Nephron progenitor cell (in vitro differentiated cells): ENCODE measurements around the gene MORN4.

ENCODE experiments used
- DNase-seq: peaks from one replicate; pipeline ENCODE4 v3.0.0; 2021
- H3K27ac Mint-ChIP-seq: 2 replicates; pipeline ENCODE4 v1.8.0; 2021; ENCODE audit warnings: mild to moderate bottlenecking, moderate library complexity, mixed read lengths
- H3K27me3 Mint-ChIP-seq: 2 replicates; pipeline ENCODE4 v1.8.0; 2021; ENCODE audit warnings: mild to moderate bottlenecking, low read depth, mixed read lengths; ENCODE audit not compliant: poor library complexity
- H3K36me3 Mint-ChIP-seq: 2 replicates; pipeline ENCODE4 v1.8.0; 2021; ENCODE audit warnings: low read depth, mixed read lengths
- H3K4me1 Mint-ChIP-seq: 2 replicates; pipeline ENCODE4 v1.8.0; 2021; ENCODE audit warnings: mixed read lengths
- H3K4me3 Mint-ChIP-seq: 2 replicates; pipeline ENCODE4 v1.8.0; 2021; ENCODE audit warnings: mild to moderate bottlenecking, moderate library complexity, mixed read lengths
- H3K9me3 Mint-ChIP-seq: 2 replicates; pipeline ENCODE4 v1.8.0; 2021; ENCODE audit warnings: mild to moderate bottlenecking, moderate library complexity, mixed read lengths
- TF ChIP-seq, protein P1 (sequence below): fragments of 200-600 bp; sonication (generic); IDR thresholded peaks from 2 replicates; pipeline ENCODE4 v1.5.0; 2021; ENCODE audit warnings: antibody characterized with exemption

Gene MORN4

DNA sequence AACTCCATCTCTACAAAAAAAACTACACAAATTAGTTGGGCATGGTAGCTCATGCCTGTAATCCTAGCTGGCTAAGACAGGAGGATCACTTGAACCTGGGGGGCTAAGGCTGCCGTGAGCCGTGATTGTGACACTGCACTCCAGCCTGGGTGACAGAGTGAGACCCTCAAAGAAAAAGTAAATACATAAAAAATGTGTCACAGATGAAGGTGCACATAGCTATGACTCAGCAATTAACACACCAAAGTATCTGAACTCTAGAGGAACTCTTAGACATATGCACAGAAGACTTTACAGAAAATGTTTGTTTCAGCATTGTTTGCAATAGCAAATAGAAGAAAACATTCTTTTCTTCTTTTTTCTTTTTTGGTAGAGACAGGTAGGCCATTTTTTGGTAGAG, 35.5 kb downstream of the MORN4 start:
- Mint-ChIP-seq H3K27ac (no peak overlapping the region), H3K4me1 (peaks cover 22% of the 10 kb centered on the region), H3K9me3 (no peaks in the 10 kb centered on the region), H3K27me3 (peaks cover 4% of the 10 kb centered on the region), H3K4me3 (no peak overlapping the region), H3K36me3 (no peaks in the 10 kb centered on the region)
- TF ChIP-seq, protein P1, sequence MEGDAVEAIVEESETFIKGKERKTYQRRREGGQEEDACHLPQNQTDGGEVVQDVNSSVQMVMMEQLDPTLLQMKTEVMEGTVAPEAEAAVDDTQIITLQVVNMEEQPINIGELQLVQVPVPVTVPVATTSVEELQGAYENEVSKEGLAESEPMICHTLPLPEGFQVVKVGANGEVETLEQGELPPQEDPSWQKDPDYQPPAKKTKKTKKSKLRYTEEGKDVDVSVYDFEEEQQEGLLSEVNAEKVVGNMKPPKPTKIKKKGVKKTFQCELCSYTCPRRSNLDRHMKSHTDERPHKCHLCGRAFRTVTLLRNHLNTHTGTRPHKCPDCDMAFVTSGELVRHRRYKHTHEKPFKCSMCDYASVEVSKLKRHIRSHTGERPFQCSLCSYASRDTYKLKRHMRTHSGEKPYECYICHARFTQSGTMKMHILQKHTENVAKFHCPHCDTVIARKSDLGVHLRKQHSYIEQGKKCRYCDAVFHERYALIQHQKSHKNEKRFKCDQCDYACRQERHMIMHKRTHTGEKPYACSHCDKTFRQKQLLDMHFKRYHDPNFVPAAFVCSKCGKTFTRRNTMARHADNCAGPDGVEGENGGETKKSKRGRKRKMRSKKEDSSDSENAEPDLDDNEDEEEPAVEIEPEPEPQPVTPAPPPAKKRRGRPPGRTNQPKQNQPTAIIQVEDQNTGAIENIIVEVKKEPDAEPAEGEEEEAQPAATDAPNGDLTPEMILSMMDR: no peak
- no peak for DNase-seq

DNA sequence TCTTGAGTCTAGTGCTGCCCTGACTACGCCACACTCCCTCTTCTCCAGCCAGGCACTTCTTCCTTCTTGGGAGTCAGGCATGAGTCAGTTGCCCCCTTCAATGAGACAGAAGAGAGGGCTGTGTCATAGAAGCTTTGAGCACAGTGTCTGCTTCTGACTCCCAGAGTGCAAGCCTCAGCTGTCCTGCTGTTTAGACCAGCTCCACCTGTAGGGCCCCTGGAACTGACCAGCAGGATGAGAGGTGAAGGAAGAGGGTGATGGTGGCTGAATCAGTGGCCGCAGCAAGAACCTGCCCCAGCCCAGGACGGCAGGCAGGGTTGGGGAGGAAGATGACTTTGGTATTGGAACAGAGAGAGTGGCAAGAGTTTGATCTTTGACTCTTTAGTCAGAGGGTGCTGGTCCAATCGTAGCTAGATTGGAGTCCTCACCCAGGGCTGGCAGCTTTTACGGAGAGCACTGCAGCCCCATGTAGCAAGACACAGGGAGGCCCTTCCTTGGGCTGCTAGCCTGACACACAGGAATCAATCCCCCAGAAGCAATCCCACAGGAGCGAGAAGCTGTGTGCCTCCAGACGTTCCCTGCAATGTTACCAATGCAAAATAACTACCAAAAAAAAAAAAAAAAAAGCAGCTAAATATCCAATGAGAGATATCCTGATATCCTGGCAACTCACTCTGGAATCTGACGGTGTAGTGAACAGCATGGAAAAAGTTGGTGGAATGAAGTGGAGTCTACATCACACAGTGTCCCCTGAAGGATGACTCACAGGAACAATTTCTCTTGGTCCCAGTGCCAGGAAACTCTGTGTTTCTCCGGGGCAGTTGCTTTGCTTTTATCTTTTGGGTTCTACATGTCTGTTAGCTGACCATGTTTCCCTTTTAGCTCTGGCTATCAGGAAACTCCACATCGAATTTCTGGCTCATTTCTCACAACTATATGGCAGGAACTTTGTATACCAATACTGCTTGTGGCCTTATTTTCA, 36.9 kb downstream of the MORN4 start:
- TF ChIP-seq, protein P1: no peak
- H3K4me1 Mint-ChIP-seq: peaks cover 10% of the 10 kb centered on the region
- H3K36me3 Mint-ChIP-seq: no peaks in the 10 kb centered on the region
- no peak overlapping the region for H3K4me3 Mint-ChIP-seq
- no peaks in the 10 kb centered on the region for H3K9me3 Mint-ChIP-seq
- no peak for DNase-seq
- peaks cover 4% of the 10 kb centered on the region for H3K27me3 Mint-ChIP-seq
- no peak overlapping the region for H3K27ac Mint-ChIP-seq

DNA sequence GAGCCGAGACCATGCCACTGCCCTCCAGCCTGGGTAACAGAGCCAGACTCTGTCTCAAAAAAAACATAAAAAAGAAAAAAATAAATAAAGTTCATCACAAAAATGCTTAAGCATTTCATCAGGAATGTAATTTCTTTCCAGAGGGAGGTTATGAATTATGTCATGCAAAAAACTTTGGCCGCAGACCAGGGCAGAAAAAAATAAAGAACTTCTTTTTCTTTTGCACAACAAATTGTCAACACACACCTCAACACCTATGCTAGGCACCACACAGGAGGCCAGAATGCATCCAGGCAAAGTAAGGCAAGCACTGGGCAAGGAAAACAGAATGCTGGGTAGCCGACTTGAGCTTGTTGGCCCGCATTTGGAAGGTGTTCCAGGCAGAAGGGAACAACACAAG, 39.9 kb downstream of the MORN4 start:
- Mint-ChIP-seq H3K4me1 (no peaks in the 10 kb centered on the region), H3K27ac (no peak overlapping the region), H3K4me3 (no peak overlapping the region), H3K36me3 (no peaks in the 10 kb centered on the region), H3K27me3 (no peaks in the 10 kb centered on the region), H3K9me3 (no peaks in the 10 kb centered on the region)
- TF ChIP-seq, protein P1: no peak
- no peak for DNase-seq

DNA sequence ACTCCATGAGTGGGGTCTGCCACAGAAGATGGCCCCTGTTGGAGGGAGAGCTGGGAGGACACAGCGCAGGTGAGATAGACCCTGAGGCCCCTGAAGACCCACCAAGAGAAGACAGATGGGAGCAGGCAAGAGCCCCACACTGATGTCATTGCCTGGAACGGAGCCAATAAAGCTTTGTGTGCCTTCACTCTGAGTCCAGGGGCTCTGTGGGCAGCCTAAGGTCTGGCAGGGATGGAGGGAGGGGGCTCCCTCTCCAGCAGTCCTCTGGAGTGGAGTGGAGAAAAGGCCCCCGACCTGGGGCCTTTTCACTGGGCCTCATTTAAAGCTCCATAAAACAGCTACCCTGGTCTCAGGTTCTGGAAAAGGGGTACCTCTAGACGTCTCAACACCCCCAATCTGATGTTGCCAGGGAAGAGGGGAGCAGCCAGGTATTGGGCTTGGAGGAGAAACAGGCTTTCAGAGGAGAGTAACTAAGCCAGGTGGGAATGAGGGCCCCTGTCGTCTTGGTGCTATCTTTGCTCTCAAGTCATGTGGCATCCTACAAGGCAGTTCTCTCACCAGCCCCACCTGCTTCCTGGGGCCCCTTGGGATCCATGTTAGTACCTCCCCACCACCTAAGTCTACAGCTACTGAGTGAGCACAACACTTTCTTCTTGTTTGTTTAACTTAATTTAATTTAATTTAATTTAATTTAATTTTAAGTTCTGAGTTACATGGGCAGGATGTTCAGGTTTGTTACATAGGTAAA, 42.4 kb downstream of the MORN4 start:
- Mint-ChIP-seq H3K27ac (no peak overlapping the region), H3K27me3 (no peaks in the 10 kb centered on the region), H3K9me3 (no peaks in the 10 kb centered on the region), H3K36me3 (no peaks in the 10 kb centered on the region), H3K4me3 (no peak overlapping the region), H3K4me1 (no peaks in the 10 kb centered on the region)
- DNase-seq: no peak
- TF ChIP-seq, protein P1: no peak

DNA sequence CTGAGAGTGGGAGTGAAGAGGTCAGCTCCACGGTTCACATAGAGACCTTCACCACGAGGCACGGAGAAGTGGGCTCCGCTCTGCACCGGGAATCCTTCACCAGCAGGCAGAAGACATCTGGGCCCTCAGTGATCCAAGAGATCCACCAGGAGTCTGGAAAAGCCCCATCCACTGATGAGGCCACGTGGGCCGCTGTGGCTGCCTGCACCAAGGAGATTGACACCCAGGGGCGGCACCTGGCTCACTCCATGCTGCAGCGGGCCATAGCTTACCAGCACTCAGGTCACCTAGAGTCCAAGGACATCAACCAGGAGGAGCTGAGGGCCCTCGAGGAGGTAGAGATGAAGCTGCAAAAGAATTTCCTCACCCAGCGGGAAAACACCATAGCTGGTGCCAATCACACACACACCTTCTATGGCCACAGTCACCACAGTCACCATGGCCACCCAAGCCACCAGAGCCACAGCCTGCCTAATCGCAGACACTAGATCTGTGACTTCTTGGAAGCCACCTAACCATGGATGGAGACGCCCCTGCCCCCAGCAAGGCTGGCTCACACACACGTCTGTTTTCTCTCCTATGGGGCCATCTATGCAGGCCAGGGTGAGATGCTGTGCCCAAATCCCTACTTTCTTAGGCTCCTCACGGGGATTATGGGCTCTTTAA, 43.1 kb downstream of the MORN4 start:
- no peak overlapping the region for H3K4me3 Mint-ChIP-seq
- H3K9me3 Mint-ChIP-seq: no peaks in the 10 kb centered on the region
- no peak overlapping the region for H3K27ac Mint-ChIP-seq
- H3K4me1 Mint-ChIP-seq: peaks cover 6% of the 10 kb centered on the region
- H3K36me3 Mint-ChIP-seq: no peaks in the 10 kb centered on the region
- TF ChIP-seq, protein P1: no peak
- no peaks in the 10 kb centered on the region for H3K27me3 Mint-ChIP-seq
- no peak for DNase-seq
